Uterus (tissue), 2 donors: ENCODE data around the gene SLC9B1.
"Not testable (repeated sequence)": the region's sequence is repeated elsewhere in the genome, so short reads cannot be mapped to it uniquely, and the experiment has no call there.

Source experiments
- POLR2A ChIP-seq, 2 donors: fragments of 450-650 bp; IDR thresholded peaks; one replicate each; pipeline ENCODE4 v1.6.1; 2016; ENCODE audit warnings: antibody characterized with exemption in 2 of 2, mild to moderate bottlenecking in 1 of 2, moderate library complexity in 1 of 2
- TF ChIP-seq, protein P1 (sequence below), 4 experiments: fragments of 200-600 bp in 2 of 4; fragments of 450-650 bp in 2 of 4; sonication (generic) in 2 of 4; IDR thresholded peaks; one replicate each; pipeline ENCODE4 v1.5.1; 2016 to 2019; ENCODE audit warnings: antibody characterized with exemption in 4 of 4, mild to moderate bottlenecking in 2 of 4, moderate library complexity in 1 of 4

DNA sequence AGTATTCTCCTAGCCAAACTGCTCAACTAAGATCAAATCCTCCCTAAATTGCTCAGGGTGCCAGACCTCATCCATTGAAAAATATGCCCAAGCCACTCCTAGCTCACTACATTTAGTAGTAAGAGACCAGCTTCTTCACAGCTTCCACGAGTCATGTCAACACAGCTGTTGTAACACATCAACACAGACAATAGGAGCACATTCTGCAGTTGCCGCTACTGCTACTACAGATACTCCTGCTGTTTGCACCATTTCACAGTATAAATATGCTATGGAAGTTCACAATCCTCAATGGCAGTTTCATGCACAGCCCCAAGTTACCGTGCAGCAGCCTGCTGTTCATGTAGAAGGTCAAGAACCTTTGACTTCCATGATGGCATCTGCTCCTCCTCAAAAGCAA lies 121.9 kb downstream of the SLC9B1 start:
- TF ChIP-seq, protein P1, sequence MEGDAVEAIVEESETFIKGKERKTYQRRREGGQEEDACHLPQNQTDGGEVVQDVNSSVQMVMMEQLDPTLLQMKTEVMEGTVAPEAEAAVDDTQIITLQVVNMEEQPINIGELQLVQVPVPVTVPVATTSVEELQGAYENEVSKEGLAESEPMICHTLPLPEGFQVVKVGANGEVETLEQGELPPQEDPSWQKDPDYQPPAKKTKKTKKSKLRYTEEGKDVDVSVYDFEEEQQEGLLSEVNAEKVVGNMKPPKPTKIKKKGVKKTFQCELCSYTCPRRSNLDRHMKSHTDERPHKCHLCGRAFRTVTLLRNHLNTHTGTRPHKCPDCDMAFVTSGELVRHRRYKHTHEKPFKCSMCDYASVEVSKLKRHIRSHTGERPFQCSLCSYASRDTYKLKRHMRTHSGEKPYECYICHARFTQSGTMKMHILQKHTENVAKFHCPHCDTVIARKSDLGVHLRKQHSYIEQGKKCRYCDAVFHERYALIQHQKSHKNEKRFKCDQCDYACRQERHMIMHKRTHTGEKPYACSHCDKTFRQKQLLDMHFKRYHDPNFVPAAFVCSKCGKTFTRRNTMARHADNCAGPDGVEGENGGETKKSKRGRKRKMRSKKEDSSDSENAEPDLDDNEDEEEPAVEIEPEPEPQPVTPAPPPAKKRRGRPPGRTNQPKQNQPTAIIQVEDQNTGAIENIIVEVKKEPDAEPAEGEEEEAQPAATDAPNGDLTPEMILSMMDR (IDR thresholded peaks at IDR 0.05) = not testable (repeated sequence)
- TF ChIP-seq POLR2A (IDR thresholded peaks at IDR 0.05) = not testable (repeated sequence)
